Cardiac muscle cell (in vitro differentiated cells and primary cell): ENCODE results near the gene EIF4EBP3. TPM values are rescaled to one million over a fixed set of nuclear protein-coding genes. Genes with fewer than 3 reads are reported as not detected.
A peak's percentile ranks its signal among the peaks of the same experiment; 100 is the strongest.

ENCODE experiments used
- DNase-seq, 2 donors: peaks; one replicate each; pipeline versions ENCODE4 v3.0.0 to v3.0.0-alpha.2; 2010 to 2017; ENCODE audit warnings: low read depth in 1 of 2, low spot score in 1 of 2
- H3K27ac ChIP-seq: fragments of 200-600 bp; sonication (generic); 2 replicates; pipeline ENCODE4 v1.5.1; 2016
- H3K27me3 ChIP-seq: fragments of 200-600 bp; sonication (generic); 2 replicates; pipeline ENCODE4 v1.6.0; 2016; ENCODE audit warnings: control low read depth
- H3K36me3 ChIP-seq: fragments of 200-600 bp; sonication (generic); 2 replicates; pipeline ENCODE4 v1.5.1; 2016; ENCODE audit warnings: control low read depth
- H3K4me1 ChIP-seq: fragments of 200-600 bp; sonication (generic); 2 replicates; pipeline ENCODE4 v1.8.1; 2017; ENCODE audit warnings: low read depth, mild to moderate bottlenecking, mixed run types
- H3K4me3 ChIP-seq: fragments of 200-600 bp; sonication (generic); 2 replicates; pipeline ENCODE4 v1.5.1; 2016; ENCODE audit warnings: mild to moderate bottlenecking
- H3K9me3 ChIP-seq: fragments of 200-600 bp; sonication (generic); 2 replicates; pipeline ENCODE4 v1.5.1; 2017; ENCODE audit warnings: low read depth, mild to moderate bottlenecking, control low read depth
- CTCF ChIP-seq: IDR thresholded peaks from 2 replicates; pipeline ENCODE4 v1.5.1; 2012; ENCODE audit warnings: low read depth, mild to moderate bottlenecking, low read length
- polyA plus RNA-seq: library from polyadenylated mRNA; unstranded; fragments of >200 nt; fragmentation: Nextera tagmentation; extraction: Ambion mirVana; gene quantifications from 2 replicates; pipeline ENCODE4 v1.2.1, GENCODE V29; 2016
- total RNA-seq: library from RNA; depleted of rRNA; stranded (reverse); fragments of >200 nt; gene quantifications from 2 replicates; pipeline ENCODE4 v1.2.3, GENCODE V29; 2016

The EIF4EBP3 gene
- total and polyA plus RNA-seq, 2 experiments from 2014 or later, result 3.1 to 6.6 TPM

GRCh38 chr5:140567136-140567818, 19.8 kb downstream of the EIF4EBP3 start:
- Histone ChIP-seq H3K4me3 (no peak overlapping the region), H3K9me3 (no peaks in the 10 kb centered on the region), H3K36me3 (peaks cover under 1% of the 10 kb centered on the region), H3K27me3 (no peaks in the 10 kb centered on the region), H3K4me1 (peaks cover 14% of the 10 kb centered on the region), H3K27ac (peak overlapping the region; percentile 34)
- TF ChIP-seq CTCF, result no peak
- no peak for DNase-seq

DNA sequence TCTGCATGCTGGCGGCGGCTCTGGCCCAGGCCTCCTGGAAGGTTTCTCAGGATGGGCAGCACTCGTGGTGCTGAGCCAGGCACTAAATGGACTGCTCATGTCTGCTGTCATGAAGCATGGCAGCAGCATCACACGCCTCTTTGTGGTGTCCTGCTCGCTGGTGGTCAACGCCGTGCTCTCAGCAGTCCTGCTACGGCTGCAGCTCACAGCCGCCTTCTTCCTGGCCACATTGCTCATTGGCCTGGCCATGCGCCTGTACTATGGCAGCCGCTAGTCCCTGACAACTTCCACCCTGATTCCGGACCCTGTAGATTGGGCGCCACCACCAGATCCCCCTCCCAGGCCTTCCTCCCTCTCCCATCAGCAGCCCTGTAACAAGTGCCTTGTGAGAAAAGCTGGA, 20.4 kb downstream of the EIF4EBP3 start:
- H3K27me3 ChIP-seq, result no peaks in the 10 kb centered on the region
- H3K36me3 ChIP-seq, result no peaks in the 10 kb centered on the region
- H3K27ac ChIP-seq, result peak overlapping the region; percentile 34
- no peak for TF ChIP-seq CTCF
- H3K9me3 ChIP-seq, result no peaks in the 10 kb centered on the region
- H3K4me3 ChIP-seq, result no peak overlapping the region
- H3K4me1 ChIP-seq, result peaks cover 14% of the 10 kb centered on the region
- no peak for DNase-seq

GRCh38 chr5:140568443-140569063, 21.1 kb downstream of the EIF4EBP3 start:
- Histone ChIP-seq H3K9me3 (no peaks in the 10 kb centered on the region), H3K4me3 (no peak overlapping the region), H3K27ac (no peak overlapping the region), H3K36me3 (no peaks in the 10 kb centered on the region), H3K4me1 (peaks cover 9% of the 10 kb centered on the region), H3K27me3 (no peaks in the 10 kb centered on the region)
- no peak for TF ChIP-seq CTCF
- no peak for DNase-seq

GRCh38 chr5:140569197-140569596, 21.7 kb downstream of the EIF4EBP3 start:
- Histone ChIP-seq H3K27me3 (no peaks in the 10 kb centered on the region), H3K27ac (no peak overlapping the region)
- no peak for TF ChIP-seq CTCF

GRCh38 chr5:140570058-140570457, 22.6 kb downstream of the EIF4EBP3 start:
- Histone ChIP-seq H3K27me3 (no peaks in the 10 kb centered on the region), H3K4me1 (peaks cover 6% of the 10 kb centered on the region), H3K27ac (no peak overlapping the region), H3K4me3 (no peak overlapping the region), H3K9me3 (no peaks in the 10 kb centered on the region), H3K36me3 (no peaks in the 10 kb centered on the region)
- no peak for TF ChIP-seq CTCF
- DNase-seq, result no peak

More at GRCh38 chr5:140569197-140569596, 21.7 kb downstream of the EIF4EBP3 start:
- Histone ChIP-seq H3K4me1 (peaks cover 6% of the 10 kb centered on the region), H3K9me3 (no peaks in the 10 kb centered on the region), H3K36me3 (no peaks in the 10 kb centered on the region), H3K4me3 (no peak overlapping the region)
- no peak for DNase-seq
